HL-60 (cell line): Measurements from ENCODE around the gene HEMK1.

ENCODE experiments used
- DNase-seq, 2 experiments: peaks; one replicate each; pipeline ENCODE4 v3.0.0-alpha.2; 2010 to 2020; ENCODE audit warnings: low read depth in 1 of 2, low spot score in 1 of 2
- H3K27ac ChIP-seq: fragments of 250-450 bp; sonication (Bioruptor Pico); replicated peaks from 2 replicates; pipeline ENCODE4 v1.5.1; 2020; ENCODE audit warnings: mild to moderate bottlenecking, moderate library complexity
- H3K27me3 ChIP-seq: fragments of 250-450 bp; sonication (Bioruptor Pico); 2 replicates; pipeline ENCODE4 v1.5.1; 2021; ENCODE audit warnings: mild to moderate bottlenecking, moderate library complexity; ENCODE audit not compliant: insufficient read depth, poor library complexity, severe bottlenecking
- H3K4me3 ChIP-seq: replicated peaks from 2 replicates; pipeline ENCODE4 v1.5.1; 2011; ENCODE audit warnings: mild to moderate bottlenecking, control low read depth, low read length; ENCODE audit not compliant: insufficient read depth
- GABPA ChIP-seq: IDR thresholded peaks from 2 replicates; pipeline ENCODE4 v1.6.1; 2012; ENCODE audit warnings: low read depth
- POLR2AphosphoS5 ChIP-seq: IDR thresholded peaks from 2 replicates; pipeline ENCODE4 v1.6.1; 2012; ENCODE audit warnings: low read depth
- SPI1 ChIP-seq: IDR thresholded peaks from 2 replicates; pipeline ENCODE4 v1.6.1; 2012; ENCODE audit warnings: low read depth, mild to moderate bottlenecking, borderline replicate concordance
- long read RNA-seq: library from polyadenylated mRNA; unstranded; transcript quantifications from one replicate; pipeline ENCODE4 v2.0.0, GENCODE V29; 2020
- TF ChIP-seq, protein P1 (sequence below): IDR thresholded peaks from one replicate; pipeline ENCODE4 v1.5.1; 2011; ENCODE audit warnings: low read length, control low read depth, inconsistent platforms; ENCODE audit not compliant: insufficient read depth
- TF ChIP-seq, protein P2 (sequence below): IDR thresholded peaks from 2 replicates; pipeline ENCODE4 v1.6.1; 2012; ENCODE audit warnings: low read depth; ENCODE audit not compliant: insufficient replicate concordance

HEMK1 gene, protein sequence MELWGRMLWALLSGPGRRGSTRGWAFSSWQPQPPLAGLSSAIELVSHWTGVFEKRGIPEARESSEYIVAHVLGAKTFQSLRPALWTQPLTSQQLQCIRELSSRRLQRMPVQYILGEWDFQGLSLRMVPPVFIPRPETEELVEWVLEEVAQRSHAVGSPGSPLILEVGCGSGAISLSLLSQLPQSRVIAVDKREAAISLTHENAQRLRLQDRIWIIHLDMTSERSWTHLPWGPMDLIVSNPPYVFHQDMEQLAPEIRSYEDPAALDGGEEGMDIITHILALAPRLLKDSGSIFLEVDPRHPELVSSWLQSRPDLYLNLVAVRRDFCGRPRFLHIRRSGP
- long read RNA-seq, full-length matches to known transcripts, result 37 of 80 reads
- long read RNA-seq, partial matches to known transcripts, result 19 of 80 reads
- long read RNA-seq, other reads (novel, unspliced or antisense), result 24 of 80 reads

DNA sequence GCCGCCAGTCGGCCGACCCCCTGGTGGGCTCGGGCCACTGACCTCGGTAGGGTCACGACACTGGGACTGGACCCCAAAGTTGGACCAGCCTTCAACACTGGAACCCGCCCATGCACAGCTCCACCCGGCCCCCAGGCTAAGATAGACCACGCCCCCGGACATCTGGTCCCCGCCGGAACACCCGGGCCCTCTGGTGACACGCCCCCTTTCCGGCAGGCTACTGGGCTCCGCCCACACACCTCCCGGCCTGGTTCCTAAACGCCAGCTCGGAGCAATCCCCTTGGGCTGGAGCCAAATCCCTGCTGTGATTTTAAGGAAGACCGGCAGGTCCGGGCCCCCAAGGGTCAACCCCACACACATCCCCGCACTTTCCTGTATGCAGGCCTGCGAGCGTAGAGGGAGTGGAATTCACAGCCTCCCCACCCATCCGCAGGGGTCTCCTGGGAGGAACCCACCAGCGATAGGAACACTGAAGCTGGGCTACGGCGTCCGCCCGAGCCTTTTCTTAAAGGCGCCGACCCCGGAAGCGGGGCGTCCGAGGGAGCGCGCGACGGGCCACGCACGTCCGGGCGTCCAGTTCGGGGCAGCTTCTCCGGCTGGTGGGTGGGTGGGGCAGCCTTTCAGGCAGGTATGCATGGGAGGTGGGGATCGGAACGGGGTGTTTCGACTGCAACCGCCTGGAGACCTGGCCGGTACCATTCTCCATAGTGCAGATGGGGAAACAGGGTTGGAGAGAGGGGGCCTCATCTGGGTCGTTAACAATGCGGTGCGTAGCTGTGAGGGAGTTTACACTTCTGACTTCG, at the start of gene HEMK1:
TSS of gene HEMK1 (plus strand) at position 576 of the 803 bp plus-strand sequence. CDS start 1,583 bp downstream, outside the sequence.
- H3K27me3 ChIP-seq, result peaks cover 3% of the 10 kb centered on the region
- peak; percentile 81 to 97 for DNase-seq
- peak; percentile 71 for TF ChIP-seq POLR2AphosphoS5
- no peak for TF ChIP-seq SPI1
- peak; percentile 97 for TF ChIP-seq GABPA
- TF ChIP-seq, protein P1, sequence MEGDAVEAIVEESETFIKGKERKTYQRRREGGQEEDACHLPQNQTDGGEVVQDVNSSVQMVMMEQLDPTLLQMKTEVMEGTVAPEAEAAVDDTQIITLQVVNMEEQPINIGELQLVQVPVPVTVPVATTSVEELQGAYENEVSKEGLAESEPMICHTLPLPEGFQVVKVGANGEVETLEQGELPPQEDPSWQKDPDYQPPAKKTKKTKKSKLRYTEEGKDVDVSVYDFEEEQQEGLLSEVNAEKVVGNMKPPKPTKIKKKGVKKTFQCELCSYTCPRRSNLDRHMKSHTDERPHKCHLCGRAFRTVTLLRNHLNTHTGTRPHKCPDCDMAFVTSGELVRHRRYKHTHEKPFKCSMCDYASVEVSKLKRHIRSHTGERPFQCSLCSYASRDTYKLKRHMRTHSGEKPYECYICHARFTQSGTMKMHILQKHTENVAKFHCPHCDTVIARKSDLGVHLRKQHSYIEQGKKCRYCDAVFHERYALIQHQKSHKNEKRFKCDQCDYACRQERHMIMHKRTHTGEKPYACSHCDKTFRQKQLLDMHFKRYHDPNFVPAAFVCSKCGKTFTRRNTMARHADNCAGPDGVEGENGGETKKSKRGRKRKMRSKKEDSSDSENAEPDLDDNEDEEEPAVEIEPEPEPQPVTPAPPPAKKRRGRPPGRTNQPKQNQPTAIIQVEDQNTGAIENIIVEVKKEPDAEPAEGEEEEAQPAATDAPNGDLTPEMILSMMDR, result no peak
- TF ChIP-seq, protein P2, sequence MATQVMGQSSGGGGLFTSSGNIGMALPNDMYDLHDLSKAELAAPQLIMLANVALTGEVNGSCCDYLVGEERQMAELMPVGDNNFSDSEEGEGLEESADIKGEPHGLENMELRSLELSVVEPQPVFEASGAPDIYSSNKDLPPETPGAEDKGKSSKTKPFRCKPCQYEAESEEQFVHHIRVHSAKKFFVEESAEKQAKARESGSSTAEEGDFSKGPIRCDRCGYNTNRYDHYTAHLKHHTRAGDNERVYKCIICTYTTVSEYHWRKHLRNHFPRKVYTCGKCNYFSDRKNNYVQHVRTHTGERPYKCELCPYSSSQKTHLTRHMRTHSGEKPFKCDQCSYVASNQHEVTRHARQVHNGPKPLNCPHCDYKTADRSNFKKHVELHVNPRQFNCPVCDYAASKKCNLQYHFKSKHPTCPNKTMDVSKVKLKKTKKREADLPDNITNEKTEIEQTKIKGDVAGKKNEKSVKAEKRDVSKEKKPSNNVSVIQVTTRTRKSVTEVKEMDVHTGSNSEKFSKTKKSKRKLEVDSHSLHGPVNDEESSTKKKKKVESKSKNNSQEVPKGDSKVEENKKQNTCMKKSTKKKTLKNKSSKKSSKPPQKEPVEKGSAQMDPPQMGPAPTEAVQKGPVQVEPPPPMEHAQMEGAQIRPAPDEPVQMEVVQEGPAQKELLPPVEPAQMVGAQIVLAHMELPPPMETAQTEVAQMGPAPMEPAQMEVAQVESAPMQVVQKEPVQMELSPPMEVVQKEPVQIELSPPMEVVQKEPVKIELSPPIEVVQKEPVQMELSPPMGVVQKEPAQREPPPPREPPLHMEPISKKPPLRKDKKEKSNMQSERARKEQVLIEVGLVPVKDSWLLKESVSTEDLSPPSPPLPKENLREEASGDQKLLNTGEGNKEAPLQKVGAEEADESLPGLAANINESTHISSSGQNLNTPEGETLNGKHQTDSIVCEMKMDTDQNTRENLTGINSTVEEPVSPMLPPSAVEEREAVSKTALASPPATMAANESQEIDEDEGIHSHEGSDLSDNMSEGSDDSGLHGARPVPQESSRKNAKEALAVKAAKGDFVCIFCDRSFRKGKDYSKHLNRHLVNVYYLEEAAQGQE, result peak; percentile 49
- peak within 1 kb of the TSS; percentile 93 for H3K4me3 ChIP-seq
- peak within 1 kb of the TSS; percentile 77 for H3K27ac ChIP-seq

DNA sequence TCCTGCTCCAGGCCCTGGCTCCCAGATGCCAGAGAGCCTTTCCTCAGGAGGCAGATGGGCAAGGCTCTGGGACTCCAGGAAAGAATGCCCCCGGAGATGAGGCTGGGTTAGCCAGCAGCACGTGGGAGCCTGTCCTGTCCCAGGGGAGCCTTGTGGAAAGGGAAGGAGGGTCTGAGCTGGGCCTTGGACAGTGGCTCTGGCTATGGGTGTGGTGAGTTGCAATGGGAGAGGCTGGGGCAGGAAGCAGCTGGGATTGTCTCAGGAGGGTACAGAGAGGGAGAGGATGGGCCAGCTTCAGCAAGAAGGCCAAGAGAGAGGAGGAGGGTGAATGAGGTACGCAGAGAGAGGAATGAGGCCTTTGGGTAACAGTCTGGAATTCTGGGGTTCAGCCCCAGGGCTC, 48.5 kb upstream of the HEMK1 start:
- TF ChIP-seq SPI1, result no peak
- TF ChIP-seq, protein P1, result no peak
- TF ChIP-seq, protein P2, result no peak
- no peak for TF ChIP-seq GABPA
- TF ChIP-seq POLR2AphosphoS5, result no peak
- Histone ChIP-seq H3K4me3 (no peak overlapping the region), H3K27me3 (peaks cover 5% of the 10 kb centered on the region), H3K27ac (no peak overlapping the region)
- no peak for DNase-seq

DNA sequence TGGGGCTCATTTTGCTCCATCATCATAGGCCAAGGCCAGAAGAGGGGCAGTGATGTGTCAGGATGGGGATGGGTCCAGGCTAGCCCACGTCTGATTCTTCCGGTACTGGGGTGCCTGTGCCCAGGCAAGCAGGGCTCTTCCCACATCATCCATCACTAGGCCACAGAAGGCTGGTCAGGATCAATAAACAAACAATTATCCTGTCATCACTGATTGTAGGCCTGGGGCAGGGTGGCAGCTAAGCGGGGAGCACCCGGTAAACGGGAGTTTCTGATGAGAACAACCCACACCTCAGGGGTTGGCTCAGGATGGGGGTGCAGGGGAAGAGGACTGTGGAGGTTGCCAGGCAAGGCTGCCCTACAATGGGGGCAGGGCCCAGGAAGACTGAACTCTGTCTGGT, 47.8 kb upstream of the HEMK1 start:
- Histone ChIP-seq H3K4me3 (no peak overlapping the region), H3K27ac (no peak overlapping the region), H3K27me3 (no peaks in the 10 kb centered on the region)
- TF ChIP-seq POLR2AphosphoS5, result no peak
- TF ChIP-seq GABPA, result no peak
- TF ChIP-seq SPI1, result no peak
- TF ChIP-seq, protein P2, result no peak
- TF ChIP-seq, protein P1, result no peak
- DNase-seq, result no peak
